Right renal pelvis (tissue), 4 donors: ENCODE measurements around the gene ROR2. TPM values are rescaled to one million over a fixed set of nuclear protein-coding genes. Genes with fewer than 3 reads are reported as not detected.

Source experiments
- DNase-seq, 4 donors: peaks; one replicate each; pipeline ENCODE4 v3.0.0-alpha.2; 2013; ENCODE audit warnings: low read depth in 4 of 4, low spot score in 3 of 4, missing footprints in 1 of 4
- polyA plus RNA-seq, 4 donors: library from polyadenylated mRNA; unstranded; fragments of 120-200 nt; gene quantifications; one replicate each; pipeline ENCODE4 v1.2.1, GENCODE V29; 2013; ENCODE audit not compliant: insufficient read length in 4 of 4

Gene ROR2
- polyA plus RNA-seq, 4 donors, result 14.6 to 19.1 (median 17.7) TPM

DNA sequence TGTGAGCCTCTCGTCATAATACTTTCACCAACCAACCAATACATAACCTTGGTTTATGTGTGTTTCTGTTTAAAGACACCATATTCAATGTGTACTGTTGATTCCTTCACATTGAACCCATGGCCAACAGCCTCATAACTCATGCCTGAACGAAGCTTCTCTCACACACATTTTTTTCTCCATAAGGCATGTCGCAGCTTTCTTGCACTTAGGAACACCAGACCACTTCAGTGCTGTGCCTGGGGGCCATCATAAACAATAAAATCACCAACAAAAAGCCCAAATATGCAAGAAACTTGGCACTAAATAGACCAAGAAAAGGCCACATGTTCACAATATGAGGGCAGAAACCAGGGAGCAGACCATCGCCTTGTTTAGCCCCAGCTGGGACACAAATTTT, 192.2 kb downstream of the ROR2 start:
- DNase-seq, result no peak

- DNase-seq, result no peak
These were observed 193.6 kb downstream of the ROR2 start for GRCh38 chr9:91756510-91756780.

GRCh38 chr9:91755761-91756509, 194.1 kb downstream of the ROR2 start:
- DNase-seq, result no peak

- DNase-seq, result no peak
These were observed 196.3 kb downstream of the ROR2 start for GRCh38 chr9:91753711-91754110.

- no peak for DNase-seq
These were observed 198.1 kb downstream of the ROR2 start for GRCh38 chr9:91751922-91752321.

GRCh38 chr9:91750343-91750742, 199.7 kb downstream of the ROR2 start:
- no peak for DNase-seq

GRCh38 chr9:91746904-91747303, 203.1 kb downstream of the ROR2 start:
- no peak for DNase-seq

DNA sequence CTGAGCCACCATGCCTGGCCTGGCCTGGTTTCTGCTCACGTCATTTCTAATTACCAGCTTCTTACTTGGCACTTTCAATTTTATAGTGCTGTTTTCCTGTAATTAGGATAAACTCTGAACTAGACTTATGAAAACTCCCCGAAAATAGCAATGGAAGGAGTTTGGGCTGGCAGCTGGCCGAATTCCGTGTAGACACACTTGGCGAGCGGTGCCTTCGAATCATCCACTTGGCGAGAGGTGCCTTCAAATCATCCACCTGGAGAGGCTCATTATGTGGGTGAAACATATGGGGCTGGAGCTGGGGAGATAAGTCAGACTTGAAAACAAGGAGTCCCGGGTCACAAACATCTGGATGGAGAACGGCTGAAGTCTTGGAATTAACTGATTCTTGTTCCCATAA, 203.7 kb downstream of the ROR2 start:
- DNase-seq, result no peak

- no peak for DNase-seq
These were observed 205.9 kb downstream of the ROR2 start for GRCh38 chr9:91744114-91744513.

GRCh38 chr9:91741522-91741921, 208.5 kb downstream of the ROR2 start:
- no peak for DNase-seq

DNA sequence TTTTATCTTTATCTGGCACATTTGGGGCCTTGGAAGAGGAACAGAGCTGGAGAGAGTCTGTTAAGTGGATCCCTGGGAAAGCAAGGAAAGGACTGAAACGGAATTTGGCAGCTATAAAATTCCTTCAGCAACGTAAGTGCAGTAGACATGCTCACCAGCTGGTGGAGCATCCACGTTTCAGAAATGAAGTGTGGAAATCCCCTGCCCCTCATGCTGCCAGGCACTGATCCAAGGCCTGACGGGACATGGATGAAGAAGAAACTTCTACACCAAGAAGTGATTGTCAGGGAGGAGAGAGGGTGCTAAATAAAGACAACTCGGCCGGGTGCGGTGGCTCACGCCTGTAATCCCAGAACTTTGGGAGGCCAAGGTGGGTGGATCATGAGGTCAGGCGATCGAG, 209.3 kb downstream of the ROR2 start:
- no peak for DNase-seq

- DNase-seq, result no peak
These were observed 213.0 kb downstream of the ROR2 start for GRCh38 chr9:91736898-91737601.

- no peak for DNase-seq
These were observed 213.7 kb downstream of the ROR2 start for GRCh38 chr9:91736311-91736710.

GRCh38 chr9:91735049-91735448, 215.0 kb downstream of the ROR2 start:
- DNase-seq, result no peak

DNA sequence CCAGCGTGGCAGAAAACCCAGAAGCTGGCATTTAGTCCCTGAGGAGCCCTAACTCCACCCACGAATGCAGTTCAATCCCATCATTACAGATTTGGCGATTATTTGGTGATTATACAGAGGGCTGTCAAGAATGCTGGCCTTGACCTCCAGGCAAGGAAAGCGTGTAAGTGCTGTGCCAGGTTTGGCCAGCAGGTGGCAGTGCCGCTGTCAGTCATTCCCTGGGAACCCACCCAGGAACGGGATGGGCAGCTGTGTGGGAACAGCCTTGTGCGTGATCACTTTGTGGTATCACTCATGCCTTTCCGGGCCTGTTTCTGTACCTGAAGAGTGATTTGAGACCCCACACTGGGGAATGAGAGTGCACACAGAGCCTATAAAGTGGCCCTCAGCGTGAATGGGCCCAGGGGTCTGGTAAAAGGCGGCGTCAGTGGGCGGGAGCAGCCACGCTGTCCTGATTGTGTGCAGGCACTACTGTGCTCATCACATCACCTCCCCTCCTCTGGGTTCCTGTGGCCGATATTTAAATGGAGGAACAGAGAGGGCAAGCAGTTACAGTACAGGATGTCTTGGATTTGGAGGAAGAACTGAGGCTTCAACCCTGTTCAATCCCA, 215.6 kb downstream of the ROR2 start:
- peak in 1 of 4 donors; percentile 49 for DNase-seq

DNA sequence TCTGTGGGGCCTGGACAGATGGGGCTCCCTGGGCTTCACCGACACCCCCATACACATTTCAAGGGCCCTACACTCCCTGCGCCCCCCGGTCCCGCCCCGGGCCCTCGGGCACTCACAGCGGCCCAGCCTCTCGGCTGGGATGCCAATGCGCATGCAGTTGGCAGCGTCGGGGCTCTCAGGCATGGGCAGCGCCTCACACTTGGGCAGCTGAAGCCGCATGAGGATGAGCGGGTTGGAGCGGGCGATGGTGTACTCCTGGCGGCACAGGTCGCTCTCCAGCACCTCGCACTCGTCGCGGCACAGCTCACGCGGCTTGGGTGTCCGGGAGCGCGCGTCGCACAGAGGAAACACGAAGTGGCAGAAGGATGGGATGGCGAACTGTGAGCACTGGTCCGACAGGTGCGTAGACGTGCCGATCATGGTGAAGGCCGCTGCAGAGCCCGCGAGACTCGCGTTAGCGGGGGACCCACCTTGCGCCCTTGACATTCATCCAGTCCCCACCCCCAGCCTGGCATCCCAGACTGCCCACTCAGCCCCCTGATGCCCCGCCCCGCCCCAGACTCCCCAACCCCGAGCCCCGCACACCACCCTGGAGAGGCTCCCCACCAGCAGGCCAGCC, 216.9 kb downstream of the ROR2 start:
- DNase-seq, result no peak

DNA sequence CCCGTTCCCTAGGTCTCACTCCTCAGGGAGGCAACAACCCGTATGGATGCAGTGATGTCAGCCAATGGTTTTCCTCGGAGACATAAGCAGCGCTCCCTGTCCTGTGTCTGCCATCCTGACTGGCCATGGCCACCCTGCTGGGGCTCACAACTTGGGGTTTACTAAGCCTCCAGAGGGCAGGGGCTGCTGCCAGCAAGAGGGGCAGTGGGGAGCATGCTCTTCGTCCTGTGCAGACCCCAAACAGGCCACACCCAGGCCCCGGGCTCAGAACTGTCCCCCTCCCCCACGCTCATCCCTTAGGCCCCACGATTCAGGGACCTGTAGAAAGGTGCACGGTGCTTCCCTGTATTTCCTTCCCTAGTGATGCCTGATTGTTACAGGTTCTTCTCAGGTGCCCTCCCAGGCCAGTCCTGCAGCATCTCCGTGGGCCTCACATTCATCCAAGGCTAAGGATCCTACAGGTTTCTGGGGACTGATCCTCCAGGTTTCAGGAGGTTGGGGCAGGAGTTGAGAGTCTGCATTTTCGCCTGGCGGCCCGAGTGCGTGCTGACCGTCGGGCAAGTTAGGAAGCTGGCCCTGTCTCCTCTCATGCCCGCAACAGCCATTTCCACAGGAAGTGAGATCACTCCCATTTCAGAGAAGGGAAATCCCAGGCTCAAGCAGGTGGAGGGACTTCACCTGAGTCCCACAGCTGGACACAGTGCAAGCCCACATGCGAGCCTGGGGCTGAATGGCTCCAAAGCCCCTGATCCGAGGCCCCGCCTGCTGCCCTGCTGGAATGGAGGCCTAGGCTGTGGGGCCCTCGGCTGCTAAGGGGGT, 217.6 kb downstream of the ROR2 start:
- DNase-seq, result no peak

DNA sequence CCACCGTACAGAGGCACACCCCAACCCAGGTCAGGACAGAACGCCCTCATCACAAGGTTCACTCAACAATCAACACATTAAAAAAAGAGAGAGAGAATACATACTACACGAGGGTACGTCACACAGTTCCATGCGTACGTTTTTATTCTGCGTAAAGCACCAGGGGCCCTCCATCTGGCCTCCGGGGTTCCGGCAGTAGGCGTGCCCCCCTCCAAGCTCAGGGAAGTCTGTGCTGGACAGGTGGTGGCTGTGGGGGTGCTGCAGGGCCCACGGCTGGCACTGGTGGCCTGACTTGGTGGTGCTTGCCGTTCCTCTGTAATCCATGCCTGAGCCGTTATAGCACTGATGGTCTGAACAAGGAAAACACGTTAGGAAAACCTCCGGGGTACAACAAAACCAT, 219.2 kb downstream of the ROR2 start:
- no peak for DNase-seq

GRCh38 chr9:91729558-91729842, 220.5 kb downstream of the ROR2 start:
- DNase-seq, result no peak

DNA sequence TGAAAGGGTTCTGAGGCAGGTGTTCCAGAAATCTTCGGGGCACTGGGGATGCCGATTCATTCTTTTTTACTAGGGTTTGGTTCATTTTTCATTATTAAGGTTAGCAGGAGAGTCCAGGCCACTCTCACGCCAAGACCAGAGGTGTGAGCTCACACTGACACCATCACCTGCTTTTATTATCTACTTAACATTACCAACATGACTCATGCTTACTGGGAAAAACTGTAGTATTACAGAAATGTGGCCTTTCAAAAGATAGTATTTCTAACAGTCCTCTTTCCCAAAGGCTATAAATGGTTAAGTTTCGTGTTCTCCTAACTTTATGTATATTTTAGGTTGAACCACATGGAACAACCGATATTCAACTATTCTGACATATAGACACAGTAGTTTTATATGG, 222.1 kb downstream of the ROR2 start:
- no peak for DNase-seq

DNA sequence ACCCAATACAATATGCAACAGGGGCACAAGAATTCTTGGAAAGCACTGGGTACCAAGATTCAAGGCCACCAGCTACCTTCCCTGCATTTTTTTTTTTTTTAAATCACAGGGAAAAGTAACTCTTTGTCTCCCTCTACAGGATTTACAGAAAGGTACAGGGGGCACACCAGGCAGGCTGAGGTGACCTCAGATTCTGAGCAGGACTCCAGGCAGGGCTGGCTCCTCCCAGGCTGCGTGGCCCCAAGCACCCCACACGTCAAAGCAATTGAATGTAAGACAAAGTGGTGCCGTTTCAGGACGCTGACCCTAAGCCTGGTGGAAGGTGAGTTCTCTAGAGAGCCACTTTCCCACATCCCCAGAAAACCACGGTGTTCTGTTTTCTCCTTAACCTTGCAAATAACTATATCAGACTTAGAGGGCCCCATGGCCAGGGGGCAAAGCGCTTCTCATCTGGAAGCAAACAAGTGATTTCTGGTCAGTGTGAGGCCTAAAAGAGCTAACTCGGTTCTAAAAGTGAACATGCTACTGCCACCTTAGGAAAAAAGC, 222.6 kb downstream of the ROR2 start:
- peak in 1 of 4 donors; percentile 24 for DNase-seq
